ENCODE results near the gene GSC2. TPM values are rescaled to one million over a fixed set of nuclear protein-coding genes. Genes with fewer than 3 reads are reported as not detected.

The GSC2 gene
- total RNA-seq, 3 donors from 2014 or later = not detected

GRCh38 chr22:19134874-19135273, 15.2 kb downstream of the GSC2 start:
- H3K27me3 ChIP-seq = no peaks in the 10 kb centered on the region
- H3K4me1 ChIP-seq = no peaks in the 10 kb centered on the region
- no peaks in the 10 kb centered on the region for H3K9me3 ChIP-seq
- H3K36me3 ChIP-seq = peaks cover 13% of the 10 kb centered on the region
- no peak overlapping the region for H3K27ac ChIP-seq
- no peak overlapping the region for H3K4me3 ChIP-seq
- TF ChIP-seq POLR2AphosphoS5 (IDR thresholded peaks at IDR 0.05) (no peak), POLR2A (IDR thresholded peaks at IDR 0.05) (no peak)
- TF ChIP-seq, protein P1, sequence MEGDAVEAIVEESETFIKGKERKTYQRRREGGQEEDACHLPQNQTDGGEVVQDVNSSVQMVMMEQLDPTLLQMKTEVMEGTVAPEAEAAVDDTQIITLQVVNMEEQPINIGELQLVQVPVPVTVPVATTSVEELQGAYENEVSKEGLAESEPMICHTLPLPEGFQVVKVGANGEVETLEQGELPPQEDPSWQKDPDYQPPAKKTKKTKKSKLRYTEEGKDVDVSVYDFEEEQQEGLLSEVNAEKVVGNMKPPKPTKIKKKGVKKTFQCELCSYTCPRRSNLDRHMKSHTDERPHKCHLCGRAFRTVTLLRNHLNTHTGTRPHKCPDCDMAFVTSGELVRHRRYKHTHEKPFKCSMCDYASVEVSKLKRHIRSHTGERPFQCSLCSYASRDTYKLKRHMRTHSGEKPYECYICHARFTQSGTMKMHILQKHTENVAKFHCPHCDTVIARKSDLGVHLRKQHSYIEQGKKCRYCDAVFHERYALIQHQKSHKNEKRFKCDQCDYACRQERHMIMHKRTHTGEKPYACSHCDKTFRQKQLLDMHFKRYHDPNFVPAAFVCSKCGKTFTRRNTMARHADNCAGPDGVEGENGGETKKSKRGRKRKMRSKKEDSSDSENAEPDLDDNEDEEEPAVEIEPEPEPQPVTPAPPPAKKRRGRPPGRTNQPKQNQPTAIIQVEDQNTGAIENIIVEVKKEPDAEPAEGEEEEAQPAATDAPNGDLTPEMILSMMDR (IDR thresholded peaks at IDR 0.05) = no peak
- no peak for DNase-seq (ENCODE audit: low spot score in 2 of 2)
- intact Hi-C loops (cut with DNase I; ENCODE audit: low total_unique reads) = no loop called here

DNA sequence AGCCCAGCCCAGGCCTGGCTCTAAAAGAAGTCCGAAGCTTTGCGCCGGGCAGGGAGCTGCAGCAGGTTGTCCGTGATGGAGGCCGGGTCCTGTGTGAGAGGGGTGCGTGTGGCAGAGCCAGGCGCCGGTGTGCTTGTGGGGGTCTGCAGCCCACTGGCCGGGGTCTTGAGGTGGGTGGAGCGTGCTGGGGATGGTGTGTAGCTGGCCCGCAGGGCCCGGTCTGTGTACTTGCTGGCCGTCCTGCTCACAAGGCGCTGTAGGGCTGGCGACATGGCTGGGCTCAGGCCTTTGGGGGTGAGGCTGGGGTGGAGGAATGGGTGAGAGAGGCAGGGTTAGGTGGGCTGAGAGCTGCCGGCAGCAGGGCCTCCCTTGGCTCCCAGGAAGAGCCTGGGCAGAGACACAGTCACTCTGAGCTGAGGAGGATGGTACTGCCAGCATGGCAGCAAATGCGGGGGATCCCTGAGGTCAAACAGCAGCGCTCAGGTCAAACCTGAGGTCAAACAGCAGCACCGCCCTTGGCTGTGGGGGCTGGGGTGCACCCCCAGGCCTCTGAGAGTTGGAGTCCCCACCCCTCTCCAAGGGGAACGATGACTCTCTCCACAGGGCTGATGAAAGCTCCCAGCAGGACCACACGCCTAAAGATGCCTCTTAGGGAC, 15.8 kb downstream of the GSC2 start:
- intact Hi-C loops (cut with DNase I; ENCODE audit: low total_unique reads) = no loop called here
- Histone ChIP-seq H3K4me1 (no peaks in the 10 kb centered on the region), H3K9me3 (no peaks in the 10 kb centered on the region), H3K4me3 (no peak overlapping the region), H3K36me3 (peaks cover 13% of the 10 kb centered on the region), H3K27me3 (no peaks in the 10 kb centered on the region), H3K27ac (no peak overlapping the region)
- DNase-seq (ENCODE audit: low spot score in 2 of 2) = no peak
- TF ChIP-seq POLR2AphosphoS5 (IDR thresholded peaks at IDR 0.05) (no peak), POLR2A (IDR thresholded peaks at IDR 0.05) (no peak)
- TF ChIP-seq, protein P1 (IDR thresholded peaks at IDR 0.05) = no peak

GRCh38 chr22:19133561-19133960, 16.5 kb downstream of the GSC2 start:
- no peak for DNase-seq (ENCODE audit: low spot score in 2 of 2)
- Histone ChIP-seq H3K9me3 (no peaks in the 10 kb centered on the region), H3K27ac (no peak overlapping the region), H3K27me3 (no peaks in the 10 kb centered on the region), H3K36me3 (peaks cover 13% of the 10 kb centered on the region), H3K4me1 (no peaks in the 10 kb centered on the region), H3K4me3 (no peak overlapping the region)
- TF ChIP-seq POLR2AphosphoS5 (IDR thresholded peaks at IDR 0.05) = no peak
- no peak for TF ChIP-seq POLR2A (IDR thresholded peaks at IDR 0.05)
- TF ChIP-seq, protein P1 (IDR thresholded peaks at IDR 0.05) = no peak
- intact Hi-C loops (cut with DNase I; ENCODE audit: low total_unique reads) = no loop called here

DNA sequence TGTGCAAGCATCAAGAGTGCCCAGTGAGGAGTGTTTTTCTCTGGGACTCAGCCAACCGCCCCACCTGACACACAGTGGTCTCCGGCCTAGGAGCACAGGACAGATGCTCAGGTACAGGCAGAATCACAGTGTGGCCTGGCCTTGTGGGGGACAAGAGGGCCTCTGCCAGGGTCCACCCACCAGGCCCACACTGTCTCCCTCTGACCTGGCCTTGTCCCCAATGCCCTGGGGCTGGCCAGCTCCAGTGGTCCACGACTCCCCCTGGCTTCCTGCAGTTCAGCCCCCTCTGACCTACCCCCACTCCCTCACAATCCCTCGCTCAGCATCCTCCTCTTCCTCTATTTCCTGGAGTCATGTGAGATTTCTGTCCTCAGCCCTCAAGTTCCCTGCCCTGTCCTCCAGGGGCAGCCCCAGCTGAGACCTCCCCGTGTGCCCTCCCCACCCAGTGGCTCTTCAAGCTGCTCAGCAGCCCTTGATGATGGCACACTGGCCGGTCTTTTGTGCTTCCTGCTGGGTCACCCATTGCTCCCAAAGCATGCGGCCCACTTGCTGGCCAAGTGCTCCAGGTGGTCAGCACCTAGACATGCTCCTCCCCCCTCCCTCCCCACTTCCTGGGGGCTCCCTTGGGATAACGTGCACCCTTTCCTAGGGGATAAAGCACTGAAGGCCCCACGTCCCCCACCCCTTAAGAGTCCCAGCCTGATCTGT, 17.2 kb downstream of the GSC2 start:
- H3K4me3 ChIP-seq = no peak overlapping the region
- no peaks in the 10 kb centered on the region for H3K4me1 ChIP-seq
- H3K9me3 ChIP-seq = no peaks in the 10 kb centered on the region
- peaks cover 13% of the 10 kb centered on the region for H3K36me3 ChIP-seq
- intact Hi-C loops (cut with DNase I; ENCODE audit: low total_unique reads) = no loop called here
- no peaks in the 10 kb centered on the region for H3K27me3 ChIP-seq
- TF ChIP-seq POLR2A (IDR thresholded peaks at IDR 0.05) (no peak), POLR2AphosphoS5 (IDR thresholded peaks at IDR 0.05) (no peak)
- TF ChIP-seq, protein P1 (IDR thresholded peaks at IDR 0.05) = no peak
- no peak for DNase-seq (ENCODE audit: low spot score in 2 of 2)
- no peak overlapping the region for H3K27ac ChIP-seq

- TF ChIP-seq POLR2A (IDR thresholded peaks at IDR 0.05) (no peak), POLR2AphosphoS5 (IDR thresholded peaks at IDR 0.05) (no peak)
- TF ChIP-seq, protein P1 (IDR thresholded peaks at IDR 0.05) = no peak
Measured at GRCh38 chr22:19132153-19132552, 17.9 kb downstream of the GSC2 start.

More at GRCh38 chr22:19132153-19132552, 17.9 kb downstream of the GSC2 start:
- Histone ChIP-seq H3K4me1 (no peaks in the 10 kb centered on the region), H3K27ac (no peak overlapping the region), H3K9me3 (no peaks in the 10 kb centered on the region), H3K4me3 (no peak overlapping the region), H3K27me3 (no peaks in the 10 kb centered on the region), H3K36me3 (peaks cover 13% of the 10 kb centered on the region)
- DNase-seq (ENCODE audit: low spot score in 2 of 2) = no peak
- intact Hi-C loops (cut with DNase I; ENCODE audit: low total_unique reads) = no loop called here
